HG03280 (cell line): ENCODE data around the gene DYSF.

ENCODE experiments used
- ATAC-seq: cut with Tn5 transposase; IDR thresholded peaks from one replicate; pipeline ENCODE4 v1.9.1; 2021; ENCODE audit warnings: mild to moderate bottlenecking, moderate library complexity; ENCODE audit not compliant: unreplicated experiment

Gene DYSF

GRCh38 chr2:71455741-71456569, 2.6 kb downstream of the DYSF start:
- ATAC-seq = no peak

- ATAC-seq = no peak
Observed at GRCh38 chr2:71456617-71457016, 3.3 kb downstream of the DYSF start.

GRCh38 chr2:71457123-71457915, 4.0 kb downstream of the DYSF start:
- no peak for ATAC-seq

GRCh38 chr2:71457923-71458322, 4.6 kb downstream of the DYSF start:
- no peak for ATAC-seq

- ATAC-seq = no peak
Observed at GRCh38 chr2:71458413-71459083, 5.2 kb downstream of the DYSF start.

GRCh38 chr2:71459084-71459431, 5.7 kb downstream of the DYSF start:
- no peak for ATAC-seq

GRCh38 chr2:71460056-71460455, 6.7 kb downstream of the DYSF start:
- no peak for ATAC-seq

GRCh38 chr2:71460595-71461303, 7.4 kb downstream of the DYSF start:
- ATAC-seq = no peak

- no peak for ATAC-seq
Observed at GRCh38 chr2:71461304-71461671, 7.9 kb downstream of the DYSF start.

GRCh38 chr2:71462056-71462605, 8.8 kb downstream of the DYSF start:
- ATAC-seq = no peak

GRCh38 chr2:71462641-71463341, 9.4 kb downstream of the DYSF start:
- no peak for ATAC-seq

GRCh38 chr2:71463342-71463654, 9.9 kb downstream of the DYSF start:
- ATAC-seq = no peak

GRCh38 chr2:71464389-71464788, 11.0 kb downstream of the DYSF start:
- no peak for ATAC-seq

- ATAC-seq = no peak
Observed at GRCh38 chr2:71465356-71465755, 12.0 kb downstream of the DYSF start.

GRCh38 chr2:71465961-71466300, 12.6 kb downstream of the DYSF start:
- no peak for ATAC-seq

- ATAC-seq = no peak
Observed at GRCh38 chr2:71466301-71467179, 13.2 kb downstream of the DYSF start.

- ATAC-seq = no peak
Observed at GRCh38 chr2:71467180-71467815, 13.9 kb downstream of the DYSF start.

GRCh38 chr2:71468279-71469015, 15.1 kb downstream of the DYSF start:
- ATAC-seq = no peak
